ENCODE measurements around the gene ACKR1.

The ACKR1 gene

DNA sequence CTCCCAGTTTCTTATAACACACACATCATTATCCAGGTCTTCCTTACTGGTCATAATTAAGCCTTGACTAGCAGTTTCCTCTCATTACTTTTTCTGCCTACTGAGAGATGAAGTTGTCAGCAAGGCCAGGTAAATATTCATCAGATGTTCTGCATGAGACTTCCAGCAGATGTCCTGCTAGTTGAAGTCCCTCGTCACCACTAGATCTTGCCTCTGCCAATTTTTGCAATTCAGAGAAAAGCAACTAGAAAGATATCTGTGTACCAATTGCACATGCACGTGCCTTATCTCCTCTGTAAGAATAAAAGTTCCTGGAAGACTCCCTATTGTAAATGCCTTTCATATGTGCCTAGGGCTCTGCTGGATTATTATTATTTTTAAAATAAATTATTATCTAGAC lies 18.3 kb downstream of the ACKR1 start:
- DNase-seq = no peak

DNA sequence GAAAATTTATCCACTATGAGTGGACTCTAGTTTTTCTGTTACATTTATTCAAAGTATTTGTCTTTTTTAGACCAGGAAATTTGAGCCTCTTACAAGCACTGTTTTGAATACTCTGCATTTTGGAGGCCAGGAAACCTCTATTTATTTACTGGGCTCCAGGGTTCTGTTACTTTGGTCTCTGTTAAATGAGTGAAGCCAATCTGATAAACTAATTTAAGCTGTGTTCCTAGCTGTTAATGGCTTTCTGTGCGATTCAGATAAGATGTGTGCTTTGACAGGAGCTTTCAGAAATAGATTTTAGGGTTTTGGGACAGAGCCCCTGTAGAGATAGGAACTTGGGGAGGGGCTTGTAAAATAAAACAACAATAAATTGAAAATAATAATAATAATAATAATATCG lies 23.9 kb downstream of the ACKR1 start:
- no peak for DNase-seq

DNA sequence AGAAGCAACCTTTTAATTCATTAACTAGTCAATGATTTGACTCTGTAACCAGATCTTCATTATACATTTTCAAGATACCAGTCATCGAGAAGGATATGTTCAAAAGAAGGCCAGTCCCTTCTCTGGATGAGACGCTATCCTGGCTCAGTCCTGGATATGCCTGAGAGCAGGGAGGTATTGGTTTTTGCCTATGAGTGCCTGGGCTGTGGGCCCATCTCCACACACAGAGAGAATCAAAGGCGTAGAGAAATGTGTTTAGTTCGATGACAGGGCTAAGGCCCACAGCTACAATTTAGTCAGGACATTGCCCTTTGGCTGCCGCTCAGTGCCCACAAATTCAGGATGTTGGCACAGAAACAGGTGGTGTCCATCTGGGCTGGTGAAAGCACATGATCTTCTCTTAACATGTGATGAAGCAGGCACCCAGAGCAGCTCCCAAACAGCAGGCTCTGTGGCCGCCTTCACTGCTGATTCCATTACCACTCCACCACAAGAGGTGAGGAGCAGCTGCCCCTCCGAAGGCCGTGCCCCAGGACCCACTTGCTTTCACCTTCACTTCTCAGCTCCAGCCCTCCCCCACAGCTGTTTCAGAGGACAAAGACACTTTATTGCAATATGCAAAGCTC lies 24.7 kb downstream of the ACKR1 start:
- no peak for DNase-seq

DNA sequence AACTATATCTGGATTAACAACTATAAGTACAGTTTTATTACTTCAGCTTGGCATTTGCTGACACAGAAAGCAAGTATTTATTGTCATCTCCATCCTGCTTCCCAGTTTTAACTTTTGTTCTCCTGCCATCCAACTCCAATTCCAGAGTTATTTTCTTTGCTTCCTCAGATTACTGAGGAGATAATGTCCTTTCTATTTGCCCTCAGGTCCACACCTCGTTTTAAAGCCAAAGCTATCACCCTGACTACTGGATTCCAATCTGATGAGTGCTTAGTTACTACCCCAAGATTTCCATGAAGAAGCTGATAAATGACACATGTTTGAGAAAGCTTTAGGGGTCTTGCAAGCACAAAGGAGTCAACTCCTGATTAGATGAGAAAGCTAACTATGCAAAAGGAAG lies 25.2 kb downstream of the ACKR1 start:
- no peak for DNase-seq

DNA sequence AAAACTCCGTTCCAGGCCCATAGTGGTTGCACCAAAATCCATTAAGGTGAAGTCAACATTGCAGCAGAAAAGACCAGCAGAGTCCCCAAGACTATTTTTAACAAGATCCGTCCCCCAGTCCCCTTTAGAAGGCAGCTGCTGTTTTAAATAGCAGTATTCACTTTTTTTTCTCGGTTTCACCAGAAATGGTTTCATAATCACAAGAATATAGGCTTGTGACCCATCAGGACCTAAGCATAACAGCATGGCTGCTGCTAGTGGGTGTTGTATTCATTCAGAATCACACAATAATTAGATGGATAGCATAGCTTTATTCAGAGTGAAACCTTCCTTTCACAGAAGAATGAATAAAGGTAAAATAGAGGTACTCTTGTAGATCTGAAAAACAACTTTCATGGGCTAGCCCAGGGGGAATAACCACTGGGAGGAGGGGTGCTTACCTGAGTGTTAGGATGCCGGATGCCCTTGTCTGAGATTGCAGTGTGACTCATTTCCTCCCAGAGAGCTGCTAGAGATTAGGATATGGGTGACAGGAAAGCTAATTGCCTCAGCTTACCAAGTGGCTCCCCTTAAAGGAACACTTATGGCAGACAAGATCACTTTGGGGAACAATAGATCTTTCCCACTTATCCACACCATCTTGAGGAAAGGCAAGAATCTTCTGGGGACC lies 35.0 kb downstream of the ACKR1 start:
- no peak for DNase-seq

DNA sequence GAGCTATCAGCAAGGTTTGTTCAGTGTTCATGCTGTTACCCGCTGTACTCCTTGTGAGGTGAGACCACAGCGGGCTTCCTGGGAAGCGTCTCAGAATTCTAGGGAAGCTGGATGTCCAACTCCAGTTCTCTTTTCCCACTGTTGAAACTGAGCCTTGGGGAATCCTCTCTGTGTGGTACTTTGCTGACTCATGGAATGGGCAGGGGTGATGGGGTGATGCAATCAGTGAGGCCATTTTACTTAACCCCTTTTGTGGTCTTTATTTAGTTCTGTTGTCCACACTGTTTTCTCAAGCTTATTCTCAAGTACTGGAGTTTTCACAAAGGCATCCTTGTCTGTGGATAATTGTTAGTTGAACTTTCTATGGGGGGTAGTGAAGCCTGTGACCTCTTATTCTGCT lies 42.6 kb downstream of the ACKR1 start:
- no peak for DNase-seq

DNA sequence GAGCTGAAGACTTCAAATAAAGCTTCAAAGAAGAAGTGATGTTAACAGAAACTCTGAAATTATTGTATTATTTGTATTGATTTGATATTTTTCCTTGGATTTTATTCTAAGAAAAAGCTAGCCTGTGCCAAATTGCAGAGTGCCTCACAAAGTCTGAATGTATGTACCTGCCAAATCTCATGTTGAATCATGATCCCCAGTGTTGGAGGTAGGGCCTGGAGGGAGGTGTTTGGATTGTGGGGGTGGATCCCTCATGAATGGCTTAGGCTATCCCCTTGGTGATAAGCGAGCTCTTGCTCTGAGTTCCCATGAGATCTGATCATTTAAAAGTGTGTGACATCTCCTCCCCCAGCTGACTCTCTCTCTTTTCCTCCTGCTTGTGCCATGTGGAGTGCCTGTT lies 43.6 kb downstream of the ACKR1 start:
- DNase-seq = no peak

DNA sequence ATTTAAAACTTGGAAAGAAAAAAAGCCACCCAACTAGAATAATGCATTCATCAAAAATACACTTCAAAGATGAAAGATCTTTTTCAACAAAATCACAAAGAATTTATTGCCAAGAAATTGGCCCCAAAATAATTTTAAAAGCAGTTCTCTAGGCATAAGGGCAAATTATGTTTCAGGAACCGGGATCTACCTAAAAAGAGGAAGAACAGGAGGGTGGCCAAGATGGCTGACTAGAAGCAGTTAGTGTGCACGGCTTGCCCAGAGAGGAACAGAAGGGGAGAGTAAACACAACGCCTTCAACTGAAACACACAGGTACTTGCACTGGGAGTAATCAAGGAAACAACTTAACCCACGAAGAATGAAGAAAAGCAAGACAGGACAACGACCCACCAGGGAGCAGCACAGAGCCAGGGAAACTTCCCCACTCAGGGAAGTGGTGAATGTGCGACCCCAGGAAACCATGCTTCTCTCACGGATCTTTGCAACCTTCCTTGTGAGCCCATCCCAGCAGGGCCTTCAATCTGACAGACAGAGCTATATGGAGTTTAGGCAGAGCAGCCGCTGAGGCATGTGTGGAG lies 46.1 kb downstream of the ACKR1 start:
- DNase-seq = no peak

Data from femur (tissue), 1 donor.